ENCODE data around the gene STK11.

- no peak for TF ChIP-seq CTCF (IDR thresholded peaks at IDR 0.05; ENCODE audit: insufficient read depth, low read depth, low read length)
- TF ChIP-seq EZH2 (IDR thresholded peaks at IDR 0.05; ENCODE audit: insufficient read depth, low read length): no peak
These were observed 21.1 kb downstream of the STK11 start for GRCh38 chr19:1226522-1227303.
